ENCODE results near the gene ITSN2. TPM values are rescaled to one million over a fixed set of nuclear protein-coding genes. Genes with fewer than 3 reads are reported as not detected.

The ITSN2 gene
- 8.9 and 10.6 TPM in 2 replicates for polyA plus RNA-seq
- polyA minus RNA-seq: 20.9 and 27.6 TPM in 2 replicates

DNA sequence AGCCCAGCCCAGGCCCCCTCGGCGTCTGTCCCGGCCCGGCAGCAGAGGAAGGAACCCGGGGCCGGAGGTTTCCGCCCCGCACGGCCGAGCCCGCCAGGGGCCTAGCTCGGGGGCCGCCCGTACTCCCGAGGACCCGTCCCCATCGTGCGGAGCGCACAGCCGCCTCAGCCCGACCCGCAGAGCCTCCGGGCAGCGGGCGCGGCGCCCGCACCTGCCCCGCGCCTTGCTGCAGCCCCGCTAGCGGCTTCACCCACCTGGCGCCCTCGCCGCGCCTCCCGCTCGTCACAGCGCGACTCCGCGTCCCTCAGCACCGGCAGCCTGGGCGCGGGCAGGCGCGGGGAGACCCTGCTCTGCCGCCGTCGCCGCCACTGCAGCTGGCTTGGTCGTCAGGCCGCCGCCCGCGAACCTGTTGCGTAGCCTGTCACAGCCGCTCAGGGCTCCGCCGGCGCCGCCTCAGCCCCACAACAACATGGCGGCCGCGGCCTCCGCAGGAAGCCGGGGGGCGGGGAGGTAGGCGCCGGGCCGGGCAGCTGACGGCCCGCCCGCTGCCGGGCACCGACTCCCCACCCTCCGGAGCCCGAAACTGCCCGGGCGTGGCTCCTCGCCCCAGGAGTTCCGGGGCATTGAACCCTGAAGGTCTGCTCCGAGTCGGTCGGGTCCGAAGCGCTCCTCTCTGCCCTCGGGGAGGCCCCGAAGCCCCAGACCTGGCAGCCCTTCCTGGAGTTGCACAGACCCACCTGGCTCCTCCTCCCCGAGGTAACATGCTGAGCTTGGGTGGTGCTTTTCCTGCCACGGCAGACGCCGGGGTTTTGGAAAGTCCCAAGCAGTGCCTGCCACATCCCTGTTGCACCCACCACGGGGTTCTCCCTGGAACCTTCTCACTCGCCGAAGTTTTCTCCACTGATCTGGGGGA lies at the start of gene ITSN2:
TSS of gene ITSN2 (minus strand) at position 487 of the 913 bp plus-strand sequence. CDS start 32,454 bp downstream, outside the sequence.
- peak within 1 kb of the TSS; percentile 88 for H3K4me3 ChIP-seq (ENCODE audit: low read length)
- H3K4me2 ChIP-seq (ENCODE audit: low read length): peak within 1 kb of the TSS; percentile 72
- no peaks in the 10 kb centered on the region for H3F3A ChIP-seq (ENCODE audit: insufficient read depth, low read length, poor library complexity, severe bottlenecking)
- H3K27me3 ChIP-seq (ENCODE audit: insufficient read depth, low read depth, low read length): peaks cover 11% of the 10 kb centered on the region
- H3K9me3 ChIP-seq (ENCODE audit: low read length): no peaks in the 10 kb centered on the region
- H2AFZ ChIP-seq (ENCODE audit: low read depth, low read length): peak within 1 kb of the TSS; percentile 84
- H4K20me1 ChIP-seq (ENCODE audit: insufficient read depth): no peaks in the 10 kb centered on the region
- H3K79me2 ChIP-seq (replicated peaks; ENCODE audit: insufficient read depth, low read length): peaks cover 4% of the 10 kb centered on the region
- H3K27ac ChIP-seq (ENCODE audit: low read length): peak within 1 kb of the TSS; percentile 42
- no peaks in the 10 kb centered on the region for H3K9me2 ChIP-seq (ENCODE audit: insufficient read depth, low read length)
- no peaks in the 10 kb centered on the region for H3K36me3 ChIP-seq (ENCODE audit: insufficient read depth, low read length)
- H3K9ac ChIP-seq (ENCODE audit: low read length): peak within 1 kb of the TSS; percentile 72
- no peak for TF ChIP-seq EZH2 (IDR thresholded peaks at IDR 0.05; ENCODE audit: borderline replicate concordance, insufficient read depth, low read length, poor library complexity, severe bottlenecking)
- peak; percentile 20 for TF ChIP-seq TAF1 (IDR thresholded peaks at IDR 0.05; ENCODE audit: low read depth)
- TF ChIP-seq SMC3 (conservative IDR thresholded peaks at IDR 0.05; ENCODE audit: poor library complexity): peak; percentile 44
- peak; percentile 58 for TF ChIP-seq POLR2AphosphoS5 (IDR thresholded peaks at IDR 0.05)
- TF ChIP-seq, protein P1, sequence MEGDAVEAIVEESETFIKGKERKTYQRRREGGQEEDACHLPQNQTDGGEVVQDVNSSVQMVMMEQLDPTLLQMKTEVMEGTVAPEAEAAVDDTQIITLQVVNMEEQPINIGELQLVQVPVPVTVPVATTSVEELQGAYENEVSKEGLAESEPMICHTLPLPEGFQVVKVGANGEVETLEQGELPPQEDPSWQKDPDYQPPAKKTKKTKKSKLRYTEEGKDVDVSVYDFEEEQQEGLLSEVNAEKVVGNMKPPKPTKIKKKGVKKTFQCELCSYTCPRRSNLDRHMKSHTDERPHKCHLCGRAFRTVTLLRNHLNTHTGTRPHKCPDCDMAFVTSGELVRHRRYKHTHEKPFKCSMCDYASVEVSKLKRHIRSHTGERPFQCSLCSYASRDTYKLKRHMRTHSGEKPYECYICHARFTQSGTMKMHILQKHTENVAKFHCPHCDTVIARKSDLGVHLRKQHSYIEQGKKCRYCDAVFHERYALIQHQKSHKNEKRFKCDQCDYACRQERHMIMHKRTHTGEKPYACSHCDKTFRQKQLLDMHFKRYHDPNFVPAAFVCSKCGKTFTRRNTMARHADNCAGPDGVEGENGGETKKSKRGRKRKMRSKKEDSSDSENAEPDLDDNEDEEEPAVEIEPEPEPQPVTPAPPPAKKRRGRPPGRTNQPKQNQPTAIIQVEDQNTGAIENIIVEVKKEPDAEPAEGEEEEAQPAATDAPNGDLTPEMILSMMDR (IDR thresholded peaks at IDR 0.05; ENCODE audit: poor library complexity, severe bottlenecking): no peak
- peak; percentile 58 for TF ChIP-seq EP300 (conservative IDR thresholded peaks at IDR 0.05; ENCODE audit: poor library complexity, severe bottlenecking)
- TF ChIP-seq, protein P2, sequence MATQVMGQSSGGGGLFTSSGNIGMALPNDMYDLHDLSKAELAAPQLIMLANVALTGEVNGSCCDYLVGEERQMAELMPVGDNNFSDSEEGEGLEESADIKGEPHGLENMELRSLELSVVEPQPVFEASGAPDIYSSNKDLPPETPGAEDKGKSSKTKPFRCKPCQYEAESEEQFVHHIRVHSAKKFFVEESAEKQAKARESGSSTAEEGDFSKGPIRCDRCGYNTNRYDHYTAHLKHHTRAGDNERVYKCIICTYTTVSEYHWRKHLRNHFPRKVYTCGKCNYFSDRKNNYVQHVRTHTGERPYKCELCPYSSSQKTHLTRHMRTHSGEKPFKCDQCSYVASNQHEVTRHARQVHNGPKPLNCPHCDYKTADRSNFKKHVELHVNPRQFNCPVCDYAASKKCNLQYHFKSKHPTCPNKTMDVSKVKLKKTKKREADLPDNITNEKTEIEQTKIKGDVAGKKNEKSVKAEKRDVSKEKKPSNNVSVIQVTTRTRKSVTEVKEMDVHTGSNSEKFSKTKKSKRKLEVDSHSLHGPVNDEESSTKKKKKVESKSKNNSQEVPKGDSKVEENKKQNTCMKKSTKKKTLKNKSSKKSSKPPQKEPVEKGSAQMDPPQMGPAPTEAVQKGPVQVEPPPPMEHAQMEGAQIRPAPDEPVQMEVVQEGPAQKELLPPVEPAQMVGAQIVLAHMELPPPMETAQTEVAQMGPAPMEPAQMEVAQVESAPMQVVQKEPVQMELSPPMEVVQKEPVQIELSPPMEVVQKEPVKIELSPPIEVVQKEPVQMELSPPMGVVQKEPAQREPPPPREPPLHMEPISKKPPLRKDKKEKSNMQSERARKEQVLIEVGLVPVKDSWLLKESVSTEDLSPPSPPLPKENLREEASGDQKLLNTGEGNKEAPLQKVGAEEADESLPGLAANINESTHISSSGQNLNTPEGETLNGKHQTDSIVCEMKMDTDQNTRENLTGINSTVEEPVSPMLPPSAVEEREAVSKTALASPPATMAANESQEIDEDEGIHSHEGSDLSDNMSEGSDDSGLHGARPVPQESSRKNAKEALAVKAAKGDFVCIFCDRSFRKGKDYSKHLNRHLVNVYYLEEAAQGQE (IDR thresholded peaks at IDR 0.05; ENCODE audit: borderline replicate concordance): peak; percentile 52
- TF ChIP-seq MXI1 (conservative IDR thresholded peaks at IDR 0.05; ENCODE audit: poor library complexity, severe bottlenecking): peak; percentile 79
- peak; percentile 30 for TF ChIP-seq RAD21 (conservative IDR thresholded peaks at IDR 0.05)

DNA sequence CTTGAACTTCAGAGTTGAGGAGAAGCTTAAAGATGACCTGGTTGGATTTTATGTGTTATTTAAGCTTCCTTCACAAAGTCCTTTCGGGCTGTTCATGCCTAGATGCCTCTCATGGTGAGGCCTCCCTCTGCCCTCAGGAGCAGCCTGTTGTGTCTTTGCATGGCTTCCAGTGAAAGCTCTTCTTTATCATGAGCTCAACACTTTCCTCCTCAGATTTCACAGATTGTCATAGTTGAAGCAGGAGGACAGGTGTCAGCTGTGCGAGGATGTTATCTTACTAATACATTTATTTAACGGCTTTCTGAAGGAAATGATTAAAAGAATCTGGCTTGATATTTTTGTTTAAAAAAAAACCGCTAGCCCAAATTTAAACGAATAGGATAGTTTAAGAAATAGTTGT lies 48.8 kb upstream of the ITSN2 start:
- Histone ChIP-seq H3K4me2 (ENCODE audit: low read length) (no peak overlapping the region), H4K20me1 (ENCODE audit: insufficient read depth) (no peaks in the 10 kb centered on the region), H3F3A (ENCODE audit: insufficient read depth, low read length, poor library complexity, severe bottlenecking) (no peaks in the 10 kb centered on the region), H3K9me3 (ENCODE audit: low read length) (no peaks in the 10 kb centered on the region), H3K79me2 (replicated peaks; ENCODE audit: insufficient read depth, low read length) (no peaks in the 10 kb centered on the region), H2AFZ (ENCODE audit: low read depth, low read length) (no peak overlapping the region), H3K9ac (ENCODE audit: low read length) (no peak overlapping the region), H3K9me2 (ENCODE audit: insufficient read depth, low read length) (no peaks in the 10 kb centered on the region), H3K27me3 (ENCODE audit: insufficient read depth, low read depth, low read length) (no peaks in the 10 kb centered on the region), H3K27ac (ENCODE audit: low read length) (no peak overlapping the region), H3K4me3 (ENCODE audit: low read length) (no peak overlapping the region), H3K36me3 (ENCODE audit: insufficient read depth, low read length) (no peaks in the 10 kb centered on the region)
- TF ChIP-seq SMC3 (conservative IDR thresholded peaks at IDR 0.05; ENCODE audit: poor library complexity) (no peak), EP300 (conservative IDR thresholded peaks at IDR 0.05; ENCODE audit: poor library complexity, severe bottlenecking) (no peak), MXI1 (conservative IDR thresholded peaks at IDR 0.05; ENCODE audit: poor library complexity, severe bottlenecking) (no peak), TAF1 (IDR thresholded peaks at IDR 0.05; ENCODE audit: low read depth) (no peak), POLR2AphosphoS5 (IDR thresholded peaks at IDR 0.05) (no peak), EZH2 (IDR thresholded peaks at IDR 0.05; ENCODE audit: borderline replicate concordance, insufficient read depth, low read length, poor library complexity, severe bottlenecking) (no peak), RAD21 (conservative IDR thresholded peaks at IDR 0.05) (no peak)
- TF ChIP-seq, protein P2 (IDR thresholded peaks at IDR 0.05; ENCODE audit: borderline replicate concordance): no peak
- TF ChIP-seq, protein P1 (IDR thresholded peaks at IDR 0.05; ENCODE audit: poor library complexity, severe bottlenecking): no peak
